DMS53 treated with DMSO at 0.1 percent for 48 hours (cell line): ENCODE results near the gene AP2A2.
"Not testable (repeated sequence)": the region's sequence is repeated elsewhere in the genome, so short reads cannot be mapped to it uniquely, and the experiment has no call there.

Source experiments
- DNase-seq: peaks from one replicate; lab custom pipeline; 2025; ENCODE audit not compliant: unreplicated experiment; lab: John Stamatoyannopoulos, UW

Gene AP2A2

GRCh38 chr11:953512-953911 is 27.8 kb downstream of the AP2A2 start:
- DNase-seq: no peak

DNA sequence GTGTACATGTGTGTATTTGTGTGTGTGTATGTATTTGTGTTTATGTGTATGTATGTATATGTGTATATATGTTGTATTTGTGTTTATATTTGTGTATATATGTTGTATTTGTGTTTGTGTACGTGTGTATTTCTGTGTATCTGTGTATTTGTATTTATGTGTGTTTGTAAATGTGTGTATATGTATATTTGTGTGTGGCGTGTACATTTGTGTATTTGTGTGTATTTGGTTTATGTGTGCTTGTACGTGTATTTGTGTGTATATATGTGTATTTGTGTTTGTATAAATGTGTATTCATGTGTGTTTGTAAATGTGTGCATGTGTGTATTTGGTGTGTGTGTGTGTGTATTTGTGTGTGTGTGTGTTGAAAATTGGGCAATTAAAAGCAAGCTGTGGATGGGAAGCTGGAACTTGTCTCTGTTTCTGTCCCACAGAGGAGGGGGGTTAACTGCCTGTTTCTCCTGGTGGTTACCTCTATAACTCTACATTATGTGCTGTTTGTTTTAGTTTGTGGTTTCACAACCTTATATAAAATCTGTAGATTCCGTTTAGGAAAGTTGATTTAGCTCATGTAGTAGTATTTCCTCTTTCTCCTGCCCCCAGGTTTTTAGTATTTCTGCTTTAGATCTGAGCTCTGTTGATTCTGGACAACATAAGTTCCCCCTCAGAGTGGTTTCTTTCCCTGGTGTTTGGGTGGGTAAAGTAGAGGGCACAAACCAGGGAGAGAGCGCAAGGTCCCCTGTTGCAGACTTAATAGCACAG is 28.9 kb downstream of the AP2A2 start:
- no peak for DNase-seq

GRCh38 chr11:955154-956063 is 29.7 kb downstream of the AP2A2 start:
- no peak for DNase-seq

DNA sequence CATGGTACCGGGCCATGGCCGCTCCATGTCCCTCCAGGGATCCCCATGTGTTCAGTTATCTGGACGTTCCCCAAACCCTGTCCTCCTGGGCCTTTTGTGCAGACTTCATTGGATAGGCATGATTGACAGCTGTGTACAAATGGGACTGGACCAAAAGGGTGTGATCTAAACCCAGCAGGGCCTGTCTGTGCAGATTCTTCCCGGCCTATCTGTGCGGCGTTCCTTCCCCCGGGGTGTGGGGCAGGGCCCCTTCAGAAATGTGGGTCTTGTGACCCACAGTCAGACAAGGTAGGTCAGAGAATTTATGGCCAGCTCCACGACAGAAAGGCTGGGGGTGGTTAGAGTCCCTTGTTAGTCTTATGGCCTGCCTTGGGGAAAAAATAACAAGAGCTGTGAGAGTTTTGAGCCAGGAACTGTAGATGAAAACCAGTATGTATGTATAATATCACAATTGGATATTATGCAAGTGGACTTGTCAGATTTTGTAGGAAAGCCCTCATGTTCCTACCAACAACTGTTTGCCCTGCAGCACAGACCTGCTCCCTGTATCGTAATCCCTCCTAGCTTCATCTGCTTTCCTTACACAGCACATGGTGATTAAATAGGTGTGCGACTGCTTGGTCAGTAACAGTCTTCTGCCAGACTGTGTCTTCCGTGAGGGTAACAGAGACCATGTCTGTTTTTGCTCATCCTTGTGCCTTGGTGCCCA is 31.7 kb downstream of the AP2A2 start:
- no peak for DNase-seq

DNA sequence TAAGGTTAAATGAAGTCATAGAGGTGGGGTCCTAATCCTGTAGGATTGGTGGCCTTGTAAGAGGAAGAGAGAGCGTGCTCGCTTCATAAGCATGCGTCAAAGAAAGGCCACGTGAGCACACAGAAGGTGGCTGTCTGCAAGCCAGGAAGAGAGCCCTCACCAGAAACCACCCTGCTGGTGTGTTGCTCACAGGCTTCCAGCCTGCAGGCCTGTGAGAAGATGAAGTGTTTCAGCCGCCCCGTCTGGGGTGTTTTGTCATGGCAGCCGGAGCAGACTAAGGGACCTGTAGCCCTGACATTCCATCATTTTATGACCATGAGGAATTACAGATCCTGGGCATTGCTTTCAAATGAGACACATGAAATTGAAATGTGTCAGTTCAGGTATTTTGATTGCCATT is 32.4 kb downstream of the AP2A2 start:
- DNase-seq: no peak

DNA sequence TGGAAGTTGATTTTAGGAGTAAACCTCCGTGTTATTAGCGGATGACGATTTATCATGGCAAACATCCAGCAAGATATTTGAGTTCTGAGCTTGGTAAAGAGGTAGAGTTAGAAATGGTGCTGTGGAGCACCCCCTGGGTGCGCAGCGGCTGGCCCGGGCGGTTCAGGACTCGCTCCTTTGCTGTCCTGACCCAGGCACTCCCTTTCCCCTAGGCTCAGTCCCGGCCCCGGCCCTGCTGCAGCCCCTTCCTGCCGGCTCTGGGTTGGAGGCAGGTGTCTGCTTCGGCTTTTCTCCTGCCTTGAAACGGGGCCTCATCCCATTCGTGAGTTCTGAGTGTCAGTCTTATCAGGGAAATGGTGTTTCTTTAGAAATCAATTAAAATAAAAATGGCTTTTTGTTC is 33.4 kb downstream of the AP2A2 start:
- no peak for DNase-seq

- no peak for DNase-seq
Measured at GRCh38 chr11:959608-960007, 33.9 kb downstream of the AP2A2 start.

DNA sequence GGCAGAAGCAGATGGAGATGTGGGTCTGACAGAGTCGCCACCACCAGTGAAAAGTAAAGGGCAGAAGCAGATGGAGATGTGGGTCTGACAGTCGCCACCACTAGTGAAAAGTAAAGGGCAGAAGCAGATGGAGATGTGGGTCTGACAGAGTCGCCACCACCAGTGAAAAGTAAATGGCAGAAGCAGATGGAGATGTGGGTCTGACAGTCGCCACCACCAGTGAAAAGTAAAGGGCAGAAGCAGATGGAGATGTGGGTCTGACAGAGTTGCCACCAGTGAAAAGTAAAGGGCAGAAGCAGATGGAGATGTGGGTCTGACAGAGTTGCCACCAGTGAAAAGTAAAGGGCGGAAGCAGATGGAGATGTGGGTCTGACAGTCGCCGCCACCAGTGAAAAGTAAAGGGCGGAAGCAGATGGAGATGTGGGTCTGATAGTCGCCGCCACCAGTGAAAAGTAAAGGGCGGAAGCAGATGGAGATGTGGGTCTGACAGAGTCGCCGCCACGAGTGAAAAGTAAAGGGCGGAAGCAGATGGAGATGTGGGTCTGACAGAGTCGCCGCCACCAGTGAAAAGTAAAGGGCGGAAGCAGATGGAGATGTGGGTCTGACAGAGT is 35.7 kb downstream of the AP2A2 start:
- DNase-seq: not testable (repeated sequence)

GRCh38 chr11:961921-962320 is 36.3 kb downstream of the AP2A2 start:
- no peak for DNase-seq

DNA sequence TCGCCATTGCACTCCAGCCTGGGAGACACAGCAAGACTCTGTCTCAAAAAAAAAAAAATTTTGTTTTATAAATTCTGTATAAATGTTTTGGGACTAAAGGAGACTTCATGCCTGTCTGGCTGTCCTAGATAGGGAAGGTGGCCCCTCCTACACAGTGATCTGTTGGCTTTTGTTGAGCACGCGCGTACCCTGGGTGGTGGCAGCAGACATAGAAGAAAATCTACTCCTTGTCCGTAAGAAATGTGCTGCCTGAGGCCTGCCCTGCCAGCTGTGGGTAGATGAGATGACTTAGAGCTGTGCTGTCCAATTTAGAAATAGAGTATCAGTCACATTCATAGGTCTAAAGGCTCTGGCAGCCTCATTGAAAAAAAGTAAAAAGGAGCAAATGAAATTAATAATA is 37.0 kb downstream of the AP2A2 start:
- DNase-seq: no peak

DNA sequence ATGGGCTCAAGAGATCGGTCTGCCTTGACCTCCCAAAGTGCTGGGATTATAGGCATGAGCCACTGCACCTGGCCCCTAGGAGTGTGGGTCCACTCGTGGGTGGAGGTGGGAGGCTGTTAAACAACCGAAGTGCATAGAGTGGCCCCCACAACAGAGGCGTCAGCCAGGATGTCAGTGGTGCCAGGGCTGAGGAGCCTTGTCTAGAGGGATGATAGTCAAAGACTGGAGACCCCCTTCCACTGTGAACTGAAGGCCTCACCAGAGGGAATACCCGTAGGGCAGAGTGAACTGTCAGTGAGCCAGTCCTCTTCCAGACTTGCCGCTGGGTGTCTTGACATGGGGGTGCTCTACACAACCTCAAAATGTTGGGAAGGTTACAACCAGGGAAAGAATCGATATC is 38.2 kb downstream of the AP2A2 start:
- DNase-seq: no peak

DNA sequence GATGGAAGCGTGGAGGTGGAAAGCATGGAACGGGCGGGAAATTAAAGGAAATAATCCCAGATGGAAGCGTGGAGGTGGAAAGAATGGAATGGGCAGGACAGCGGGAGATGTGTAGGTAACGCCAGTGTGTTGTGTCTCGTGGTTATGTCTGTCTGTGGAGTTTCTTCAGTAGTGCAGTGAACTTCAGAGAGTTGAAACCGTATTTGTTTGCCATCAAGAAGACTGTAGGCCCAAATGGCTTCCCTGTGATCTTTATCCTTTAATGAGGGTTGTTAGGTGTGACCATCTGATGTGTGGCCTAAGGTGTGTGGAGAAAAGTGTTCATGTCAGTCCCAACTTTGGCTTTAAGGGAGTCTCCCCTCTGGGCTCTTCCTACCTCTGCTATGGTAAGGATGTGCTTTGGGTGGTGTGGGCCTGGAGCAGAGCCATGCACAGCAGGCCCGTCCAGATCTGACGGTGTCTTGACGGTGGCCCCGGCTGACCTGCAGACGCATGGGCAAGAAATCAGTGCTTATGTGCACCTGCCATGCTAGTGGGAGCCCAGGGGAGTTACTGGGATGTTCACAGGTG is 39.6 kb downstream of the AP2A2 start:
- no peak for DNase-seq

- DNase-seq: no peak
Measured at GRCh38 chr11:967995-968751, 42.5 kb downstream of the AP2A2 start.

- DNase-seq: no peak
Measured at GRCh38 chr11:968822-969221, 43.2 kb downstream of the AP2A2 start.

GRCh38 chr11:969651-970205 is 44.1 kb downstream of the AP2A2 start:
- no peak for DNase-seq

DNA sequence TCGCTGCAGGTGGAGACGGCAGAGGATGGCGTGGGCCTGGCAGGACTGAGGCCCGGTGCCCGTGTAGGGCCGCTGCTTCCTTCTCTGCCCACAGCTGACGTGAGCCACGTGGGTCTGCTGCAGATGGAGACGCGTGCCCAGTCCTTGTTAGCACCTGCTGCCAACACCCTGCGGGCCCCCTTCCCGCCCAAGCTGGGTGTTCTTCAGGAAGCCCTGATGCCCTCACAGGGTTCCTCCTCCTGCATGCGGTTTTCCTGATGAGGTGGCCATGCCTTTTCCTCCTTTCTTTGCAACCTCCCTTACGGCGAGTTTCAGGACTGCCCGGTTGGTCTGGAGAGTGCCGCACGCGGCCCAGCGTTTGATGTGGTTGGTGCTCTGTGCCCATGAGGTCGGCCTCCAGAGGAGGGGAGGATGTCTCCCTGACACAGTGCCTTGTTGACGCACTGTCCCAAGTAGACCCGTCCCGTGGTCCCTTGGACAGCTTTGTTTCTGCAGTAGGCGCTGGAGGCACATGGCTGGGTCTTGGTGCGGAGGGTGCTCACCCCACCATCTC is 44.7 kb downstream of the AP2A2 start:
- no peak for DNase-seq

DNA sequence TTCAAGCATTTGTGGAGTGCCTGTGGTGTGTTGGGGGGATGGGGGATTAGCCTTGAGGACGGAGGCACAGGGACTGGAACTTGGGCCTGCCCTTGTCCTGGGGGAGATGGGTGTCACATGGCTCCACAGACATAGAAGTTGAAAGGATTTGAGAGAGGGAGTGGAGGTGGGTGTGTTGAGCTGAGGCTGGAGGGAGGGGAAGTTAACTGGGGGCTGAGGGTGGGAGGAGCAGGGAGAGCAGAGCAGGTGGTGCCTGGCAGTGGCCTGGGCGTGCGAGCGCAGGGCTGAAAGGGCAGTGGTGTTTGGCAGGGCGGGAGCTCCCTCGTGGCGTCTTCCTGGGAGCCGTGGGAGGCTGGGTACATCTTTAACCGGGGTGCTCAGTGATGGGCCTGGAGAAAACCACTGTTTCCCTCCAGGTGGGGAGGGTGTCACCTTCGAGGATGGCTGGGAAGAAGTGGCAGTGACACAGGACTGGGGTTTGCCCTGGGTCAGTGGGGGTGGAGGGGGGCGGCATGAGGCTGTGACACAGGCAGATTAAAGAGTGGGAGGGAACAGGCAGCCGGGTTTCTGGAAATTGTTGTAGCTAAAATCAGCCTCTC is 45.5 kb downstream of the AP2A2 start:
- no peak for DNase-seq

DNA sequence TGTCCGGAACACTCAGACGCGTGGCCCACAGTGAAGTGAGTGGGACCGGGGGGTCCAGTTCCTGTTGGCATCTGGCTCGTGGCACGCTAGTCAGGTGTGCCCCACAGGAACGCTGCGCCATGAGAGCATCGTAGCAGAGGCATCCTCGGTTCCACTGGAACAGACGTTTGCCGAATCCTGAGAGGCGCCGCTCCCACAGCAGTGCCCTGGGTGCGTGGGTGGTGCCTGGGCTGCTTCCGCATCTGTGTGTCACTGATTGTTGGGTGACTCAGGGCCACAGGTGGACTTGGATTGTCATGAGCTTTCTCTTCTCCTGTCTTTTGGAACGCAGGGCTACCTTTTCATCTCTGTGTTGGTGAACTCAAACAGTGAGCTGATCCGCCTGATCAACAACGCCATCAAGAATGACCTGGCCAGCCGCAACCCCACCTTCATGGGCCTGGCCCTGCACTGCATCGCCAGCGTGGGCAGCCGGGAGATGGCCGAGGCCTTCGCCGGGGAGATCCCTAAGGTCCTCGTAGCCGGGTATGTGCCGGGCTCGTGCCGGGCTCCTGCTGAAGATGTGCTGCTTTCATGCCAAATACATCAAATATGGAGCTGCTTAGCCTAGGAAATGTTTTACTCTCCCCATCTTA is 46.2 kb downstream of the AP2A2 start:
- DNase-seq: no peak
